AG08396 (cell line): ENCODE results near the gene TBC1D30.
"Not testable (repeated sequence)": the region's sequence is repeated elsewhere in the genome, so short reads cannot be mapped to it uniquely, and the experiment has no call there.

Experiments
- DNase-seq: peaks from one replicate; pipeline ENCODE4 v3.0.0; 2012; ENCODE audit warnings: low spot score, mixed read lengths

TBC1D30 gene, protein sequence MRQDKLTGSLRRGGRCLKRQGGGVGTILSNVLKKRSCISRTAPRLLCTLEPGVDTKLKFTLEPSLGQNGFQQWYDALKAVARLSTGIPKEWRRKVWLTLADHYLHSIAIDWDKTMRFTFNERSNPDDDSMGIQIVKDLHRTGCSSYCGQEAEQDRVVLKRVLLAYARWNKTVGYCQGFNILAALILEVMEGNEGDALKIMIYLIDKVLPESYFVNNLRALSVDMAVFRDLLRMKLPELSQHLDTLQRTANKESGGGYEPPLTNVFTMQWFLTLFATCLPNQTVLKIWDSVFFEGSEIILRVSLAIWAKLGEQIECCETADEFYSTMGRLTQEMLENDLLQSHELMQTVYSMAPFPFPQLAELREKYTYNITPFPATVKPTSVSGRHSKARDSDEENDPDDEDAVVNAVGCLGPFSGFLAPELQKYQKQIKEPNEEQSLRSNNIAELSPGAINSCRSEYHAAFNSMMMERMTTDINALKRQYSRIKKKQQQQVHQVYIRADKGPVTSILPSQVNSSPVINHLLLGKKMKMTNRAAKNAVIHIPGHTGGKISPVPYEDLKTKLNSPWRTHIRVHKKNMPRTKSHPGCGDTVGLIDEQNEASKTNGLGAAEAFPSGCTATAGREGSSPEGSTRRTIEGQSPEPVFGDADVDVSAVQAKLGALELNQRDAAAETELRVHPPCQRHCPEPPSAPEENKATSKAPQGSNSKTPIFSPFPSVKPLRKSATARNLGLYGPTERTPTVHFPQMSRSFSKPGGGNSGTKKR

DNA sequence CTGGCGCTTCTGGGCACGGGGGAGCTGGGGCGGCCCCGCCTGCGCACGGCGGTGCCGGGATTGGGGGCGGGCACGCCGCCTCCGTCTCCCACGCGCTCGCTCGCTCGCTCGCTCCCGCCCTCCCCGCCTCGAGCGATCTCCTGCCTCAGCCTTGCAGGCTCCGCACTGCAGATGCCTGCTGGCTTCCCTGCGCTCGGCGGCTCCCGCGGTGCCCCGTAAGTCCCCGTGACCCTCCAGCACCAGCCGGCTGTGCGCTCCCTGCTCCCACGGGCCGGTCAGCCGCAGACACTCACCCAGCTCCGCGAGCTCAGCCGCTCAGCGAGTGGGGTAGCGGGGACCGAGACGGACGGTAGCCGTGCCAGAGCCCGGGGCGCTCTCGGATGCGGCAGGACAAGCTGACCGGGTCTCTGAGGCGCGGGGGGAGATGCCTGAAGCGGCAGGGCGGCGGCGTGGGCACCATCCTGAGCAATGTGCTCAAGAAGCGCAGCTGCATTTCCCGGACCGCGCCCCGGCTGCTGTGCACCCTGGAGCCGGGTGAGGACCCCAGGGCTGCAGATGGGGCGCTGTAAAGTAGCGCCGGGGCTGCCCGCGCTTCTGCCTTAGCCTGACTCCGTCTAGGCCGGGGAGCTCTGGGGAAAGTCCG is at the start of gene TBC1D30:
Gene TBC1D30, plus strand, starts transcription at position 148 of the 643 bp plus-strand sequence. Its CDS starts 233 bp downstream, at position 381.
- DNase-seq: peak; percentile 48

- not testable (repeated sequence) for DNase-seq
Observed at GRCh38 chr12:64775147-64775736, 49.2 kb upstream of the TBC1D30 start.

- no peak for DNase-seq
Observed at GRCh38 chr12:64779354-64779974, 45.0 kb upstream of the TBC1D30 start.

DNA sequence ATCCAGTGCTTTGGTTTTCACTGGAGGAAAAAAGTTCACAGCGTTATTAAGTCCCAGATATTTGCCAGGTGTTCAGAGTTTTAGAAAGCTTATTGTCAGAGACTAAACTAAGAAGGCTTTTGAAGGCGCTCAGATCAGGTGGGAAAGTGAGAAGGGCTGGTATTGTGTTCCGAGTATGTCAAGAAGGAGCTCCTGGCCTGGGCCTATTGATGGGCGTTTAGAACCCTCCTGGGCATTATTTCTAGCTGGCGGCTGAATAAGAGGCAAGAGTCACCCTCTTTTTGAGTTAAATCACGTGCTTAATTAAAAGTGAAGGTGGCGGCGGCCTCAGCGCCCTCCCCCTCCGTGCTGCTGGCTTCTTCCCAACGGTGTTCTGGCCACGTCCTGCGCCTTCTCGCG is 44.3 kb upstream of the TBC1D30 start:
- no peak for DNase-seq

- peak; percentile 46 for DNase-seq
Observed at GRCh38 chr12:64780531-64781279, 43.7 kb upstream of the TBC1D30 start.

GRCh38 chr12:64781280-64782190 is 42.9 kb upstream of the TBC1D30 start:
- no peak for DNase-seq

DNA sequence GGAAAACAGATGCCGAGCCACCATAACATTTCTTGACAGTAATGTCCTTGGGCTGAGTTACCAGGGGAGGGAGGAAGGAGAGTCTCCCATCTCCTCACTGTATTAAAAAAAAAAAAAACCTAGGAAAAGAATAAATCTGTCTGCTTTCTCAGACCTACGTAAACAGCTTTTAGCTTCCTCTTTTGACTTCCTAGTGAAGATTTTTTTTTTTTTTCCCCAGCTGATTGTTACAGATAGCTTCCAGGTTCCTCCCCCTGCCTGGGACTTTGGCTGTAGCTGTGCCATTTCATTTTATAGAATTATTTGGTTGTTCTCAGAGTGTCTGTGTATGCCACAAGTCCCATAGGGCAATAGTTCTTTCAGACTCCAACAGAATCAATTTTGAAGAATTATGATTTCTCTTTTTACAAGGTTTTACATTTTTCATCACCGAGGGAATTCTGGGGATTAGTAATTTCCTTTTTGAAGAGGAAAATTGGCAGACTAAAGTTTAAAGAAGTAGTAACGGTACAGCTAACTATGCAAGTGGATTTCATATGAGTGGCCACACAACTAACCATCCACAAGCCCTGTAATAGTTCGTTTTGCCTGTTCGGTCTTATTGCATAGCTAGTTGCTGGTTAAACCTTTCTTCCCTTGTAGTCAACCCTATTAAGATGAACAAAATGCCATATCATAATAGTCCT is 42.1 kb upstream of the TBC1D30 start:
- no peak for DNase-seq

DNA sequence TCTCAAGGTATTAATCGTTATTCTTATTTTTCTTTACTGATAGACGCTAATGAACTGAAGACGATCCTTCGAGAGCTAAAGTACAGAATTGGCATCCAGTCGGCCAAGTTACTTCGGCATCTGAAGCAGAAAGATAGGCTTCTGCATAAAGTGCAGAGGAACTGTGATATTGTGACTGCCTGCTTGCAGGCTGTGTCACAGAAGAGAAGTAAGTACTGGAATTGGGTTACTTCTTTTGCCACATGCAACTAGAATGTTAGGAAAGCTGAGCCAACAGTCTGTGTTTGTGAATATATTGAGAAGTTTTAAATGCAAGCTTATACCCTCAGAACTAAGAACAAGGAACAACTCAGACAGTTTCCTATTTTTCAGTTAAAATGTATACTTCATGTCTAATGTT is 38.6 kb upstream of the TBC1D30 start:
- no peak for DNase-seq

- no peak for DNase-seq
Observed at GRCh38 chr12:64790166-64790565, 34.3 kb upstream of the TBC1D30 start.

GRCh38 chr12:64791036-64791435 is 33.4 kb upstream of the TBC1D30 start:
- DNase-seq: no peak

GRCh38 chr12:64792128-64792527 is 32.3 kb upstream of the TBC1D30 start:
- DNase-seq: no peak

DNA sequence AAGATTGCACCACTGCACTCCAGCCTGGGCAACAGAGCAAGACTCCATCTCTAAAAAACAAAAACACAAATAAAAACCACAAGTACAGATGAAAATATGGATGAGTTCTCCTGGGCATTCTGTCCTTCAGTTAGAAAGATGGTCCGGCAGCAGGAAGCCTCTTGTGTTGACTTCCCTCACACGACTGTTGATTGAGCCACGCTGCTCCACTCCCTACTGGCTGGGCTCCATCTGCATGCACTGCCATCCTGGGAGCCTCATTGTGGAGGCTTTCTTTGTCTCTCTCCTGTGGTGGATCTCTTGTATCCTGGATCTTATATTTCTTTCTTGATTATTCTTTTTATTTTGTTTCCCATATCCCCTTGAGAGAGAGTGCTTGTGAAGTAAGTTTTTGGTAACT is 30.8 kb upstream of the TBC1D30 start:
- DNase-seq: no peak

DNA sequence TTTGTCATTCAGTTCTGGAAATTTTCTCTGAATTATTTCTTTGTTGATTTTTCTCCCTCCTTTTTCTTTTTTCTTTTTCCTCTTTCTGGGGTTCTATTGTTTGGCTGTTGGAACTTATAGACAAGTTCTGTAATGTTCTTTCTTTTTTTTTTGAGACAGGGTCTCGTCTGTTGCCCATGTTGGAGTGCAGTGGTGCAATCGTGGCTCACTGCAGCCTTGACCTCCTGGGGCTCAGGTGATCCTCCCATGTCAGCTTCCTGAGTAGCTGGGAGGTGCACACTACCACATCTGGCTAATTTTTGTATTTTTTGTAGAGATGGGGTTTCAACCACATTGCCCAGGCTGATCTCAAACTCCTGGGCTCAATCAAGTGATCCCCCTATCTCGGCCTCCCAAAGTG is 30.1 kb upstream of the TBC1D30 start:
- no peak for DNase-seq

DNA sequence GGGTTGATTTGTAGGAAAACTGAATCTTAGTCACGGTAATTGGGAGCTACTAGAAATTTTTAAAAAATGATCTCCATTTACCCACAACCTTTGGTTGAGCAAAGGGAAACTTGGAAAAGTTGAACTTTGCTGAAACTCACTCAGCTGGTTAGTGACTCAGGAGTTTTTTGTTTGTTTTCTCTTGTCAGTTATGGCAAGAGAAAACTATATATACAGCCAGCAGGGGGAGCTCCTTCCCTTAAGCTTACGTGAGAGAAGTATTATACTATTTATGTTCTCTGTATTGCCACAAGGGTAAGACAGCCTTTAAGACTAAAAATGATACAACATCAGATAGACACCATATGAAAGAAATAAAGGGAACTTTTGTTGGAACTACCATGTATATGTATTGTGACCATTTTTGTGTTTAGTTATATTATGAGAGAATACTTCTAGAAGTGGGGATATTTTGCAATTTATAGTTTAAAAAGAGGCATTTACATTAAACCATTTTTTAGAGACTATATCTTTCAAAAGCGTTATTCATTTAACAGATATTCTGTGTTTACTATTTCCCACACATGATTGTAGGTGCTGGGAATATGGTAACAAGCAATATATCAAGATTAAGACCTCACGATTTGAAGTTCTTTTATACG is 28.1 kb upstream of the TBC1D30 start:
- peak; percentile 72 for DNase-seq

DNA sequence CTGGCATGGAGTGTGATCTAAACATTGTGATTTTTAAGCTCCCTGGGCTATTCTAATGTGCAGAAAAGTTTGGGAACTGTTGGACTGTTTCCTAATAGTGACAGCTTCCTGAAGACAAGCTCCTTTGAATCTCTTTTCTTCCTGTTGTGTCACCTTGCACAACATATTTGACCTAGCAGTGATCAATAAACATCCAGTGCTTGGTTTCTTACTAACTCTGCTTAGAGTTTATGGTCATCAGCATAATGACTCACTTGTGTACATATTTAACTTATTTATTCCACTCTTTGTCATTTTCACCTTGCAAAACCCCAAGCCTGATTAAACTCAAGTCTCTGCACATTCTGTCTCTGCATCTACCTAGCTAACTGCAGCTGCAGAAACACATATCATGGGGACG is 27.3 kb upstream of the TBC1D30 start:
- DNase-seq: no peak

DNA sequence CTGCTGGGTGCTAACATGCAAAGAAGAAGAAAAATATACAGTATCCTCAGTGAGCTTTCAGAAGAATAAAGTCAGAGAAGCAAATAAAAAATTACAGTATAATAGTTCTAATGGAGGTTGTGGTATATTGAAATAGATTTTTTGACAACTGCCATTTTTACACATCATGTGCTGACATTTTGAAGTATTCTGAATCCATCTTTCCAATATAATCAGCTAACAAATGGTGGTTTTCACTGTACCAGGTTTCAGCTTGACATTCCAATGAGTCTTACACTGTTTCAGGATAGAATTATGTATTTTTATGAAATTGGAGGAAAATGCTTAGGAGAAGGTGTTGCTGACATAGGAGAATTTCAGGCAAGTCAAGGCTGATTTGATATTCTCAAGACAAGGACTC is 26.3 kb upstream of the TBC1D30 start:
- DNase-seq: no peak

GRCh38 chr12:64800640-64801039 is 23.8 kb upstream of the TBC1D30 start:
- no peak for DNase-seq

- no peak for DNase-seq
Observed at GRCh38 chr12:64801381-64801780, 23.1 kb upstream of the TBC1D30 start.

GRCh38 chr12:64802180-64802775 is 22.2 kb upstream of the TBC1D30 start:
- DNase-seq: peak; percentile 78
